ENCODE results near the gene RGS3.

The RGS3 gene

GRCh38 chr9:113492343-113493202, 29.0 kb downstream of the RGS3 start:
- DNase-seq, result no peak

DNA sequence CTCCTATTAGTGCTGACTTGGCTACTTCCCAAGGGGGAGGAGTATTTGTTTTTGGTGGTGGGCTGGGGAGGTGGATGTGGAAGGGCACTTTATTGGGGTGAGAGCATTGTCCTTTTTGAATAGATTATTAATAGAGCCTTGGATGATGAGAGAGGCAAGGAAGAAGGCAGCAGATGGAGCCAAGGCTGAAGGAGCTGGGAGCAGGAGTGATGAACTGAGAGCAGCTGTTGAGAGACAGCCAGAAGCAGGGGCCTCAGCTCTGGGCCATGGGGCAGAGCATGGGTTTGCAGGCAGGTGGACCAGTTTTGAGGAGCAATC, 29.6 kb downstream of the RGS3 start:
- DNase-seq, result no peak

DNA sequence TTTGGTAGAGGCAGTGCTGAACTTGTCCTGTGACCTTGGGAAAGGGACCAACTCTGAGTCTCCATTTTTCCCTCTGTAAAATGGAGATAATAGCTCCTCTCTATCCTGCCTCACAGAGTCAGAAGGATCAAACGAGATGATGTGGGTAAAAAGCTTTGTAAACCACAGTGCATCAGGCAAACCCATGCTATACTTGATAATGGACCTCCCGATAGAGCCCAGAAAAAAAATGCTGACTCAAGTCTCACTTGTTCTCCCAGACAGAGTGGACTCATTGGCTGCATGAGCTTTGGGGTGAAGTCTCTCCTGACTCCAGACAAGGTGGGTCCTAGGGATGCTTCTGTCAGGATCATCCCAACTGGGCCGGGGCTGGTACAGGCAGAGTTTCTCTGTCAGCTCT, 32.0 kb downstream of the RGS3 start:
- no peak for DNase-seq

DNA sequence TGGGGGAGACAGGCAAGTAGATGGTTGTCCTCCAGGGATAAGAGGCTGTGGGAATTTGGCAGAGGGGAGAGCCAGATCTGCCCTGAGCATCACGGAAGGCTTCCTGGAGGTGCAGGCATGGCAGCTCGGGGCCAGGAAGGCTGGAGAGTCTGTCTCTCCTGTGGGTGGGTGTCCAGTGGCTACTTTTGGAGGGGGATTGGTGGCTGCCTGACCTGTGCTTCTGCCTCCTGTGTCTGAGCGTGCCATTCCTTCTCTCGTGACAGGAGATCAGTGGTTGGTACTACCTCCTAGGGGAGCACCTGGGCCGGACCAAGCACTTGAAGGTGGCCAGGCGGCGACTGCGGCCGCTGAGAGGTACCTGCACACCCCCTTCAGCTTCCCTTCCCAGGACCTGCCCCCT, 33.5 kb downstream of the RGS3 start:
- DNase-seq, result no peak

DNA sequence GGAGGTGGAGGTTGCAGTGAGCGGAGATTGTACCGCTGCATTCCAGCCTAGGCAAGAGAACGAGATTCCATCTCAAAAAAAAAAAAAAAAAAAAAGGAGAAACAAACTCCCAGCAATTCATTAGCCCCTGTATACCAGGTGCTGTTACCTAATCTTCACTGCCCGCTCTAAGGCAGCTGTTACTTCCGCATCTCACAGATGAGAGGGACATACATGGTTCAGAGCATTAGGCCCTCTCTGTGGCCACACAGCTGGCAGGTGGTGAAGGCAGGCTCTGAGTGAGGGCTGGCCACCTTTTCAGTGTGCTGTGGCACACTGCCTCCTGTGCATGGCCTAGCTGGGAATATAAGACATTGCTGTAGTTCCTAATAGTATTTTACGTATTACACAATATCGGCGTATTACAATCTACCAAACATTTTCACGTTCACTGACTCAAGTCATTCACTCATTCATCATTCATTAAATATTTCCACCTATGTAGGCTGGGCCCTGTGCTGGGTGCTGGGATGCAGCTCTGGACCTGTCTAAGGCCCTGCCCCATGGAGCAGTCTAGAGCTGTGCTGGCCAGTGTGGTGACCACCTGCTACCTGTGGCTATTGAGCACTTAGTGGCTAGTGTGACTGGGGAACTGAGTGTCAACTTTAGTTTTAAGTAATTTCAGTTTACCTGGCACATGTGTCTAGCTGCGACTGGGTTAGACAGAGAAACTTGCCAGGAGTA, 35.8 kb downstream of the RGS3 start:
- no peak for DNase-seq

DNA sequence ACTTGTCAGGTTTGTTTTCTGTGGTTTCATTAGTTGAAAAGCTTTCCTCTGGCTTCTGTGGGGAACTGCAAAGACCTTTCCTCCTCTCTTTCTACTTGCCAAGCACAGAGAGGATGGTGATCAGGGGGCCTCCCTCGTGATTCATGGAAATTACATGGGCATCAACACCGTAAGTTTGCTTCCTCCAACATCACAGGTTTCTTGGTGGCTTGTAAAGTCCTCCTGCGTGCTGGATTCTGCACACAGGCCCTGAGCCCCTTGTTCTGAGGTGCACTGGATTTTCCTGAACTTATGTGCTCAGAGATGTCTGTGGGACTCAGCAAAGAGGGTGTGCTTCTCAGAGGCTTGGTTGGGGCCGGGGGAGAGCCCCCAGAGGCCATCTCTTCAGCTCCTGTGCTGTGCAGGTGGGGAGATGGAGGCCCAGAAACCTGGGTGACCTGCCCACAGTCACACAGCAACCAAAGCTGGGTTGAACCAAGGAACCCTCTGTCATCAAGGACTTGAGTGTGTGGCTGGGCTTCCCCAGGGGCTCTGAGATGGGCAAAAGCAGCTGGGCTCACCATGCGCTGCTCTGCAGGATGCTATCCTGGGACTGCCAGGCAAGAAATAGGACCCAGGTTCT, 36.5 kb downstream of the RGS3 start:
- DNase-seq, result no peak

DNA sequence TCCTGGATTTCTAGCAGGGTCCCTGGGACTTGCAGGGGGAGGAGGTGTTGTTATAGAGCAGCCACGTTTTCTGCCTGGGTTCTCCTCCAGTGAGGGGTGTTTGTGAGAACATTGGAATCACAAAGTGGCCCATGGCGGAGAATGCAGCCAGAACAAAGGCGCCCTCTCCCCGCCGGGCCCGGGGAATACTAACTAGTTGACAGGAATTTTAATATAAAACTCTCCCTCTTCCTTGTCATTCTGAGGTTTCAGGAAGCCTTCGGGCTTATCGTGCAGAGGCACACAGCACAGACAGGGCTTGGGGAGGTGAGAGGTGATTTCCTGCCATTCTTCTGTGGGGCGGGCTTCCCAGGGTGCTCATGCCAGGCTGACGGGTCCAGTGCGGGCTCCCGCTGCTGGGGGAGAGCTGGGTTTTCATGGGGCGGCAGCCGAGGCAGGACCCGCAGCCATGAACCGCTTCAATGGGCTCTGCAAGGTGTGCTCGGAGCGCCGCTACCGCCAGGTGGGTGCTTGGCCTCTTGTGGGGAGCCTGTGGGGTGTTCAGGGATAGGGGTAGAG, 37.7 kb downstream of the RGS3 start:
- no peak for DNase-seq

DNA sequence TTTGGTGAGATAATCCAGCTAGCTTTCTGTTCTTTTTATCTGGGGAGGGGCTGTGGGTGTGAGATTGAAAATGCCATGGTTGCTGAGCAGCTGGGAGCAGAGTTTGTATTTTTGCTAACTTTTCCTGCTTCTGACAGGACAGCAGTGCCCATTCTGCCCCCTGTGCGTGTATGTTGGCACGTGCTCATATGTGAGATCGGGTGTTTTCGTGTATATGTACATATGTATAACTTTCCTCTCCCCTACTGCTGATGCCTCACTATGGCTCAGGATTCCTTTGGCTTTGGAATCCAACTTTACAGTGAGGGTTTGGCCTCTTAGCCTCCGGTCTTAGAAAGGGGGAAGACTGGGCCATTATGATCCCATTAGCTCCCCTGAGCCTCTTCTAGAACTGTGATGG, 38.3 kb downstream of the RGS3 start:
- no peak for DNase-seq

- DNase-seq, result no peak
Measured at GRCh38 chr9:113502427-113503034, 39.0 kb downstream of the RGS3 start.

DNA sequence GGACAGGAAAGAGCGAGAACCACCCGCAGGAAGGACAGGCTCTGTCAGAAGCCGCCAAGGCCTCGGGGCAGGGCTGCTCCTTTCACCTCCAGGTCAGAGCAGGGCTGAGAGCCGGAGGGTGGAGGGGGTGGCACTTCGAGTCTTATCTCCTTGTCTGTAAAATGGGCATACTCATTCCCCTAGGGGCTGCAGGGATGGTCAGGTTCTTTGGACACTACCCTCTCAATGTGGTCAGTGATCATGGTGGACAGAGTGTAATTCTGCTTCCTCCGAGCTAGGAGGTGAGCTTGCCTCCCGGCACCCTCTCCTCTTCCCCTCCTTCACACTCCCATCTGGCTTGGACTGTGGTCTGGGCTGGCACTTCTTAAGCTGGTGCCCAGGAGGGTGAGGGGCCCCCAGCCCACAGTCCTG, 39.6 kb downstream of the RGS3 start:
- DNase-seq, result no peak

GRCh38 chr9:113503613-113504211, 40.2 kb downstream of the RGS3 start:
- DNase-seq, result no peak

DNA sequence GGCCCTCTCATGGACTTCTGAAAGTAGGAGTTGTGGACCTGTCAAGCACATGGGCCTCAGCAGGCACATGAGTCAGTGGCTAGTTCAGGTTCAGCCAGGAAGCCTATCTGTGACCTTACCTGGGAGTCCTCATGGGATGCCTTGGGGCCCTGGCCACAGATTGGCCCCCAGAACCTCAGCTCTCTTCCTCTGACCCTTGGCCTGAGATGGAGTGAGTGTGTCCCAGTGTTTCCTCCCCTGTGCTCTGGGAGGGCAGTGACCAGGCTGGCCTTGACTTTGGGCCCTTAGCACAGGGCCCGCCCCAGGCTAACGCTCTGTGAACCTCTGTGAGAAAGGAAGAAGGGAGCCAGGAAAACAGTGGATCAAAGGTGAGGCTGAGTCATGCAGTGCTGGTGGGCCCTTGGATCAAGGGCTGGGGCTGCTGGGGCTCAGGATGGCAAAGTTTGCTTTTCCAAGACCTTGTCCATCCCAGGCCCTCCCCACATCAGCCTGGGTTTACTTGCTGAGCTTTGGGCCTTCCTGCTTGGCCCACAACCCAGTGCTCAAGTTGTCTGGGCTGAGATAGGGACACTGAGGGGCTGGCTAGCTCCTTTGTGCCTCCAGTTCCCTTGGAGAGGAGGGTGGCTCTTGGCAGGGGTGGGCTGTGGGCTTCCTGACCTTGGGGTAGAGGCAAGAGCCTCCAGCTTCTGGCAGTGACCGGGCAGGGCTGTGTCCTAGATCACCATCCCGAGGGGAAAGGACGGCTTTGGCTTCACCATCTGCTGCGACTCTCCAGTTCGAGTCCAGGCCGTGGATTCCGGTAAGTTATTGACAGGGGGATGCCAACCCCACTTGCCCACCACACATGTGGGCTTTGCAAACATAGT, 41.4 kb downstream of the RGS3 start:
- no peak for DNase-seq

- no peak for DNase-seq
Measured at GRCh38 chr9:113506090-113506589, 42.6 kb downstream of the RGS3 start.

GRCh38 chr9:113507256-113507655, 43.7 kb downstream of the RGS3 start:
- DNase-seq, result no peak

- DNase-seq, result no peak
Measured at GRCh38 chr9:113508111-113508749, 44.7 kb downstream of the RGS3 start.

- DNase-seq, result no peak
Measured at GRCh38 chr9:113509463-113509862, 45.9 kb downstream of the RGS3 start.

GRCh38 chr9:113511047-113511521, 47.6 kb downstream of the RGS3 start:
- no peak for DNase-seq

DNA sequence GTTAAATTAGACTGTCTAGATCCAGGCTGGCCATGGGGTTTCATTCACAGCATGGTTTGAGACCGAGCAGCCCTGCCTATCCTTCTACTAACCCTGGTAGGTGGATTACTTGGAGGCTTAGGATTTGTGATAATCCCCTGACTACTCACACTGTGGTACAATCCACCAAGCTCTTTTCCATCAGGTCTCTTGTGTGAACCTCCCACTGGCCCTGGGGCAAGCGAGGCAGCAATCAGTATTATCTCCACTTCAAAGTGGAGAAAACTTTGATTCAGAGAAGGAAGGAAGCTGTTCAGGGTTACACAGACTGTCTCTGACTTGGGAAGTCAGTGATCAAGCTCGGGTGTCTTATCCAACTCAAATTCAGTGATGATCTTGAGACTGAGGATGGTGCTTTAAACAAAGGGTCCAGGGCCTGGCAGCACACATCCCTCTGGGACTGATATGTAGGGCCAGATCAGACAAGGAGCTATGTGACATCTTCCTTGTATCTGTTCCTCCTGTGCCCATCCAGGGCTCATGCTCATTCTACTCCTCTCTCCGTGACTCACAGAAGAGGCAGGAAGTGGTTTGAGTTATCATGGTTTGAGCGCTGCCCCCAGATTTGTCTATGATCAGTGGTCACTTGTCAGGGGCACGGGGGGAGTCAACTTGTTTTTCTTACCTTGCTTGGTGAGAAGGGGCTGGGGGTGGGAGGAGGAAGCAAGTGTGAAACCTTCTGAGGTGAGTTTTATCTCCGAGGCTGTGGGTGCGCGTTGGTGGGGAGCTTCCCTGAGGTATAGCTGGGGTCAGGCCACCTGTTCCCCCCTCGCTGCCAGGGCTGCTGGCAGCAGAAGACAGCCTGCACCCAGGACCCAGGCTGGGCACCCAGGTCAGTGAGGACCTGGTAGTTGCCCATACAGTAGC, 48.6 kb downstream of the RGS3 start:
- DNase-seq, result no peak

GRCh38 chr9:113513111-113513510, 49.6 kb downstream of the RGS3 start:
- DNase-seq, result no peak

- no peak for DNase-seq
Measured at GRCh38 chr9:113513536-113513935, 50.0 kb downstream of the RGS3 start.
